ENCODE data around the gene NEDD4L. TPM values are rescaled to one million over a fixed set of nuclear protein-coding genes. Genes with fewer than 3 reads are reported as not detected.

The NEDD4L gene
- polyA plus RNA-seq, 1 donor (not counting 4 experiments of a cell fraction or from before 2014, with no cell fraction given), result 52.6 TPM

- FAIRE-seq (no peak), DNase-seq (ENCODE audit: low read depth, low spot score) (no peak)
- no peaks in the 10 kb centered on the region for H4K20me1 ChIP-seq (ENCODE audit: control insufficient read depth, extremely low read depth, insufficient read depth, low read length)
- no peak overlapping the region for H3K9ac ChIP-seq (ENCODE audit: control insufficient read depth, extremely low read depth, insufficient read depth, low read length)
- no peaks in the 10 kb centered on the region for H3K79me2 ChIP-seq (ENCODE audit: control insufficient read depth, insufficient read depth, low read length)
- no peaks in the 10 kb centered on the region for H3K4me1 ChIP-seq (ENCODE audit: control insufficient read depth, extremely low read depth, insufficient read depth, low read length)
- TF ChIP-seq CTCF (optimal IDR thresholded peaks at IDR 0.05 in 1 of 3, IDR thresholded peaks at IDR 0.05 in 1 of 3, conservative IDR thresholded peaks at IDR 0.05 in 1 of 3; ENCODE audit: extremely low read depth in 1 of 3, insufficient read depth in 2 of 3, low read length in 3 of 3), result no peak
- TF ChIP-seq EZH2 (IDR thresholded peaks at IDR 0.05; ENCODE audit: low read length), result no peak
- H2AFZ ChIP-seq (ENCODE audit: control insufficient read depth, low read length), result no peak overlapping the region
- dilution Hi-C loops (cut with MboI; ENCODE audit: extremely low pct_ligation_motif_present, low sequenced_read_pairs), result loop anchor here (25.0 kb wide), 1 partner anchor 140 kb away; no protein-coding TSS in a partner anchor
- no peak overlapping the region for H3K27ac ChIP-seq (ENCODE audit: control insufficient read depth, insufficient read depth, low read length)
- H3K36me3 ChIP-seq (ENCODE audit: control insufficient read depth in 2 of 2, extremely low read depth in 1 of 2, insufficient read depth in 2 of 2, low read length in 2 of 2), result no peaks in the 10 kb centered on the region
- H3K9me3 ChIP-seq (ENCODE audit: control insufficient read depth, low read depth, low read length), result no peaks in the 10 kb centered on the region
- H3K4me3 ChIP-seq (ENCODE audit: control insufficient read depth in 2 of 3, extremely low read depth in 1 of 3, insufficient read depth in 2 of 3, low read depth in 1 of 3, low read length in 3 of 3), result no peak overlapping the region
- no peak overlapping the region for H3K4me2 ChIP-seq (ENCODE audit: control insufficient read depth, extremely low read depth, insufficient read depth, low read depth, low read length)
- H3K9me1 ChIP-seq (ENCODE audit: control insufficient read depth, extremely low read depth, insufficient read depth, low read length), result no peaks in the 10 kb centered on the region
- peaks cover 12% of the 10 kb centered on the region for H3K27me3 ChIP-seq (ENCODE audit: control insufficient read depth, extremely low read depth, insufficient read depth, low read length)
Measured at GRCh38 chr18:58027341-58027740, 16.7 kb upstream of the NEDD4L start.

- Histone ChIP-seq H3K27me3 (ENCODE audit: control insufficient read depth, extremely low read depth, insufficient read depth, low read length) (peaks cover 12% of the 10 kb centered on the region), H2AFZ (ENCODE audit: control insufficient read depth, low read length) (no peak overlapping the region), H3K9me3 (ENCODE audit: control insufficient read depth, low read depth, low read length) (no peaks in the 10 kb centered on the region), H3K4me1 (ENCODE audit: control insufficient read depth, extremely low read depth, insufficient read depth, low read length) (no peaks in the 10 kb centered on the region), H3K4me3 (ENCODE audit: control insufficient read depth in 2 of 3, extremely low read depth in 1 of 3, insufficient read depth in 2 of 3, low read depth in 1 of 3, low read length in 3 of 3) (no peak overlapping the region), H3K36me3 (ENCODE audit: control insufficient read depth in 2 of 2, extremely low read depth in 1 of 2, insufficient read depth in 2 of 2, low read length in 2 of 2) (no peaks in the 10 kb centered on the region), H3K9me1 (ENCODE audit: control insufficient read depth, extremely low read depth, insufficient read depth, low read length) (no peaks in the 10 kb centered on the region), H3K4me2 (ENCODE audit: control insufficient read depth, extremely low read depth, insufficient read depth, low read depth, low read length) (no peak overlapping the region), H3K9ac (ENCODE audit: control insufficient read depth, extremely low read depth, insufficient read depth, low read length) (no peak overlapping the region), H4K20me1 (ENCODE audit: control insufficient read depth, extremely low read depth, insufficient read depth, low read length) (no peaks in the 10 kb centered on the region), H3K79me2 (ENCODE audit: control insufficient read depth, insufficient read depth, low read length) (no peaks in the 10 kb centered on the region), H3K27ac (ENCODE audit: control insufficient read depth, insufficient read depth, low read length) (no peak overlapping the region)
- dilution Hi-C loops (cut with MboI; ENCODE audit: extremely low pct_ligation_motif_present, low sequenced_read_pairs), result loop anchor here (25.0 kb wide), 1 partner anchor 141 kb away; no protein-coding TSS in a partner anchor
- DNase-seq (ENCODE audit: low read depth, low spot score) (no peak), FAIRE-seq (no peak)
- no peak for TF ChIP-seq EZH2 (IDR thresholded peaks at IDR 0.05; ENCODE audit: low read length)
- TF ChIP-seq CTCF (optimal IDR thresholded peaks at IDR 0.05 in 1 of 3, IDR thresholded peaks at IDR 0.05 in 1 of 3, conservative IDR thresholded peaks at IDR 0.05 in 1 of 3; ENCODE audit: extremely low read depth in 1 of 3, insufficient read depth in 2 of 3, low read length in 3 of 3), result no peak
Measured at GRCh38 chr18:58028109-58028784, 15.8 kb upstream of the NEDD4L start.

Measured in keratinocyte (primary cell).